GM12878 (cell line): ENCODE measurements around the gene CFHR5.

Source experiments
- BHLHE40 ChIP-seq, 2 experiments: fragments of 450-650 bp in 1 of 2; IDR thresholded peaks; 2 replicates each; pipeline ENCODE4 v1.6.1; 2011 to 2017; ENCODE audit warnings: low read depth in 2 of 2, borderline replicate concordance in 1 of 2, improper control_type of control experiment in 1 of 2, low read length in 1 of 2, mild to moderate bottlenecking in 1 of 2
- CTCF ChIP-seq, 3 experiments: IDR thresholded peaks in 2 of 3; conservative IDR thresholded peaks in 1 of 3; 2 replicates each; pipeline ENCODE4 v1.5.1; 2011; ENCODE audit warnings: low read depth in 3 of 3, low read length in 3 of 3, mild to moderate bottlenecking in 3 of 3, control low read depth in 2 of 3, moderate library complexity in 2 of 3, inconsistent platforms in 1 of 3, mixed read lengths in 1 of 3; ENCODE audit not compliant: control insufficient read depth in 2 of 3, insufficient read depth in 1 of 3; ENCODE audit errors: extremely low read depth in 1 of 3
- EP300 ChIP-seq, 2 experiments: fragments of 150-350 bp in 1 of 2; IDR thresholded peaks; 2 replicates each; pipeline ENCODE4 v1.6.1; 2011 to 2012; ENCODE audit warnings: low read depth in 2 of 2, low read length in 2 of 2, borderline replicate concordance in 1 of 2, improper control_type of control experiment in 1 of 2, inconsistent platforms in 1 of 2; ENCODE audit not compliant: control insufficient read depth in 1 of 2
- ETV6 ChIP-seq, 2 experiments: fragments of 450-650 bp in 1 of 2; IDR thresholded peaks in 1 of 2; conservative IDR thresholded peaks in 1 of 2; 2 replicates each; pipeline ENCODE4 v1.6.1; 2014; ENCODE audit warnings: antibody characterized with exemption in 1 of 2, borderline replicate concordance in 1 of 2, low read depth in 1 of 2, mild to moderate bottlenecking in 1 of 2, moderate library complexity in 1 of 2
- FOXM1 ChIP-seq: IDR thresholded peaks from 2 replicates; pipeline ENCODE4 v1.6.1; 2012; ENCODE audit warnings: low read depth, mild to moderate bottlenecking, inconsistent platforms, low read length, moderate library complexity
- MXI1 ChIP-seq: fragments of 150-350 bp; IDR thresholded peaks from 2 replicates; pipeline ENCODE4 v1.6.1; 2011; ENCODE audit warnings: low read depth, mild to moderate bottlenecking, inconsistent platforms, low read length, improper control_type of control experiment
- NBN ChIP-seq: fragments of 450-650 bp; IDR thresholded peaks from 2 replicates; pipeline ENCODE4 v1.6.1; 2016
- ZNF274 ChIP-seq: IDR thresholded peaks from one replicate; pipeline ENCODE4 v1.8.0; 2011; ENCODE audit not compliant: insufficient read length, insufficient read depth

- TF ChIP-seq ZNF274, result no peak
- no peak for TF ChIP-seq EP300 (IDR thresholded peaks at IDR 0.05; ENCODE audit: borderline replicate concordance in 1 of 2, control insufficient read depth in 1 of 2, low read depth in 2 of 2, low read length in 2 of 2)
- TF ChIP-seq BHLHE40 (IDR thresholded peaks at IDR 0.05; ENCODE audit: borderline replicate concordance in 1 of 2, low read depth in 2 of 2, low read length in 1 of 2), result peak; percentile 60 to 61; a peak in 2 of 4 replicates
- no peak for TF ChIP-seq FOXM1
- TF ChIP-seq CTCF (IDR thresholded peaks at IDR 0.05 in 2 of 3, conservative IDR thresholded peaks at IDR 0.05 in 1 of 3; ENCODE audit: control insufficient read depth in 2 of 3, extremely low read depth in 1 of 3, insufficient read depth in 1 of 3, low read depth in 3 of 3, low read length in 3 of 3), result no peak
- TF ChIP-seq NBN, result no peak
- no peak for TF ChIP-seq MXI1
- no peak for TF ChIP-seq ETV6 (conservative IDR thresholded peaks at IDR 0.05 in 1 of 2, IDR thresholded peaks at IDR 0.05 in 1 of 2; ENCODE audit: borderline replicate concordance in 1 of 2, low read depth in 1 of 2)
Observed at GRCh38 chr1:196960854-196961253, 16.5 kb upstream of the CFHR5 start.
